MM.1S (cell line): ENCODE results near the gene TANGO2.

Experiments used
- DNase-seq: peaks from one replicate; pipeline ENCODE4 v3.0.0-alpha.2; 2015
- H2AFZ ChIP-seq: fragments of 300-600 bp; sonication (generic); 2 replicates; pipeline ENCODE4 v1.6.0; 2016; ENCODE audit warnings: antibody characterized with exemption, low read length
- H3F3A ChIP-seq: fragments of 300-600 bp; sonication (generic); 2 replicates; pipeline ENCODE4 v1.6.1; 2016; ENCODE audit warnings: mild to moderate bottlenecking, antibody characterized with exemption, low read length, moderate library complexity, mixed read lengths; ENCODE audit not compliant: insufficient read depth
- H3K27ac ChIP-seq: fragments of 300-600 bp; sonication (generic); 2 replicates; pipeline ENCODE4 v1.5.1; 2016; ENCODE audit warnings: mild to moderate bottlenecking, low read length
- H3K27me3 ChIP-seq: fragments of 300-600 bp; sonication (generic); replicated peaks from 2 replicates; pipeline ENCODE4 v1.6.0; 2016; ENCODE audit warnings: low read length; ENCODE audit not compliant: insufficient read depth
- H3K36me3 ChIP-seq: fragments of 300-600 bp; sonication (generic); replicated peaks from 2 replicates; pipeline ENCODE4 v1.6.1; 2016; ENCODE audit warnings: mild to moderate bottlenecking, low read length, mixed read lengths; ENCODE audit not compliant: insufficient read depth
- H3K4me1 ChIP-seq: fragments of 300-600 bp; sonication (generic); 2 replicates; pipeline ENCODE4 v1.6.1; 2016; ENCODE audit warnings: low read length, mixed read lengths
- H3K4me2 ChIP-seq: fragments of 300-600 bp; sonication (generic); 2 replicates; pipeline ENCODE4 v1.6.0; 2016; ENCODE audit warnings: low read depth, low read length
- H3K4me3 ChIP-seq: fragments of 300-600 bp; sonication (generic); 2 replicates; pipeline ENCODE4 v1.5.1; 2016; ENCODE audit warnings: low read length, mixed read lengths
- H3K79me2 ChIP-seq: fragments of 300-600 bp; sonication (generic); 2 replicates; pipeline ENCODE4 v1.6.1; 2016; ENCODE audit warnings: mixed run types, low read length, mixed read lengths
- H3K9ac ChIP-seq: fragments of 300-600 bp; sonication (generic); 2 replicates; pipeline ENCODE4 v1.6.1; 2016; ENCODE audit warnings: low read length, mixed read lengths
- H3K9me2 ChIP-seq: fragments of 300-600 bp; sonication (generic); replicated peaks from 2 replicates; pipeline ENCODE4 v1.6.1; 2016; ENCODE audit warnings: mild to moderate bottlenecking, low read length, mixed read lengths; ENCODE audit not compliant: insufficient read depth
- H3K9me3 ChIP-seq: fragments of 300-600 bp; sonication (generic); replicated peaks from 2 replicates; pipeline ENCODE4 v1.6.1; 2016; ENCODE audit warnings: mild to moderate bottlenecking, low read length, mixed read lengths; ENCODE audit not compliant: insufficient read depth
- H4K20me1 ChIP-seq: fragments of 300-600 bp; sonication (generic); 2 replicates; pipeline ENCODE4 v1.6.1; 2016; ENCODE audit warnings: mild to moderate bottlenecking, low read length, moderate library complexity, mixed read lengths; ENCODE audit not compliant: insufficient read depth
- CTCF ChIP-seq: fragments of 300-600 bp; sonication (generic); IDR thresholded peaks from 2 replicates; pipeline ENCODE4 v1.5.1; 2016; ENCODE audit warnings: antibody characterized with exemption, low read length, mixed read lengths
- EZH2 ChIP-seq: fragments of 300-600 bp; sonication (generic); optimal IDR thresholded peaks from 2 replicates; pipeline ENCODE3; 2017; ENCODE audit warnings: low read depth, mild to moderate bottlenecking, antibody characterized with exemption, low read length, mixed read lengths
- EZH2phosphoT487 ChIP-seq: fragments of 300-600 bp; sonication (generic); IDR thresholded peaks from 2 replicates; pipeline ENCODE4 v1.6.1; 2018; ENCODE audit warnings: antibody characterized with exemption, low read length

TANGO2 gene

GRCh38 chr22:19972652-19973550 lies 48.0 kb upstream of the TANGO2 start:
- Histone ChIP-seq H3K27me3 (peaks cover 11% of the 10 kb centered on the region), H2AFZ (no peak overlapping the region), H3K9me2 (no peaks in the 10 kb centered on the region), H4K20me1 (no peaks in the 10 kb centered on the region), H3K4me3 (no peak overlapping the region), H3K9me3 (no peaks in the 10 kb centered on the region), H3K27ac (no peak overlapping the region), H3K36me3 (no peaks in the 10 kb centered on the region), H3K4me2 (no peak overlapping the region), H3K4me1 (no peaks in the 10 kb centered on the region), H3F3A (no peaks in the 10 kb centered on the region), H3K9ac (no peak overlapping the region), H3K79me2 (no peaks in the 10 kb centered on the region)
- TF ChIP-seq CTCF (no peak), EZH2phosphoT487 (no peak), EZH2 (no peak)
- no peak for DNase-seq

- H3K27me3 ChIP-seq, result peaks cover 19% of the 10 kb centered on the region
- no peak overlapping the region for H3K27ac ChIP-seq
- no peaks in the 10 kb centered on the region for H3K36me3 ChIP-seq
- H2AFZ ChIP-seq, result no peak overlapping the region
- H3K4me3 ChIP-seq, result no peak overlapping the region
- H3K9ac ChIP-seq, result no peak overlapping the region
- no peak overlapping the region for H3K4me2 ChIP-seq
- H3K9me3 ChIP-seq, result no peaks in the 10 kb centered on the region
- TF ChIP-seq EZH2phosphoT487 (no peak), CTCF (no peak), EZH2 (no peak)
- H3K9me2 ChIP-seq, result no peaks in the 10 kb centered on the region
- no peaks in the 10 kb centered on the region for H4K20me1 ChIP-seq
- no peaks in the 10 kb centered on the region for H3K79me2 ChIP-seq
- no peaks in the 10 kb centered on the region for H3K4me1 ChIP-seq
- DNase-seq, result no peak
- no peaks in the 10 kb centered on the region for H3F3A ChIP-seq
Measured at GRCh38 chr22:19973551-19974267, 47.2 kb upstream of the TANGO2 start.

- peaks cover 25% of the 10 kb centered on the region for H3K27me3 ChIP-seq
- H3F3A ChIP-seq, result no peaks in the 10 kb centered on the region
- TF ChIP-seq EZH2, result no peak
- TF ChIP-seq EZH2phosphoT487, result no peak
- no peak for TF ChIP-seq CTCF
- no peak overlapping the region for H3K27ac ChIP-seq
- no peaks in the 10 kb centered on the region for H3K9me3 ChIP-seq
- H3K4me3 ChIP-seq, result no peak overlapping the region
- no peaks in the 10 kb centered on the region for H3K9me2 ChIP-seq
- no peak overlapping the region for H3K9ac ChIP-seq
- no peaks in the 10 kb centered on the region for H3K4me1 ChIP-seq
- H2AFZ ChIP-seq, result no peak overlapping the region
- H3K4me2 ChIP-seq, result no peak overlapping the region
- H3K79me2 ChIP-seq, result no peaks in the 10 kb centered on the region
- no peaks in the 10 kb centered on the region for H4K20me1 ChIP-seq
- peak; percentile 27 for DNase-seq
- no peaks in the 10 kb centered on the region for H3K36me3 ChIP-seq
Measured at GRCh38 chr22:19974268-19974861, 46.5 kb upstream of the TANGO2 start.
